Spinal cord (tissue), 10 donors: ENCODE data around the gene MTHFD1L. TPM values are rescaled to one million over a fixed set of nuclear protein-coding genes. Genes with fewer than 3 reads are reported as not detected.
"Not testable (repeated sequence)": the region's sequence is repeated elsewhere in the genome, so short reads cannot be mapped to it uniquely, and the experiment has no call there.

Experiments
- DNase-seq, 6 donors: peaks; one replicate each; pipeline versions ENCODE4 v3.0.0 to v3.0.0-alpha.2; 2013 to 2015; ENCODE audit warnings: low spot score in 6 of 6, low read depth in 4 of 6
- H3K27ac ChIP-seq: one replicate; pipeline ENCODE4 v1.5.1; 2013; ENCODE audit warnings: low read depth, low read length, control low read depth
- H3K27me3 ChIP-seq: one replicate; pipeline ENCODE4 v1.6.1; 2013; ENCODE audit warnings: low read length; ENCODE audit not compliant: control insufficient read depth, insufficient read depth
- H3K36me3 ChIP-seq: one replicate; pipeline ENCODE4 v1.6.1; 2013; ENCODE audit warnings: low read length; ENCODE audit not compliant: control insufficient read depth, insufficient read depth
- H3K4me1 ChIP-seq: one replicate; pipeline ENCODE4 v1.6.1; 2013; ENCODE audit warnings: low read length; ENCODE audit not compliant: control insufficient read depth, insufficient read depth
- H3K4me3 ChIP-seq: one replicate; pipeline ENCODE4 v1.5.1; 2013; ENCODE audit warnings: low read depth, low read length, control low read depth
- H3K9me3 ChIP-seq: one replicate; pipeline ENCODE4 v1.6.1; 2013; ENCODE audit warnings: low read length; ENCODE audit not compliant: control insufficient read depth, insufficient read depth
- WGBS: methylation state at CpG from one replicate; pipeline ENCODE4 v1.1.5; 2013; ENCODE audit warnings: missing lambda C conversion rate; ENCODE audit not compliant: insufficient coverage; 5-methylcytosine and 5-hydroxymethylcytosine counted together
- polyA plus RNA-seq, 2 donors: library from polyadenylated mRNA; unstranded; fragments of 120-200 nt; gene quantifications; one replicate each; pipeline ENCODE4 v1.2.1, GENCODE V29; 2013; ENCODE audit not compliant: insufficient read length in 2 of 2
- total RNA-seq, 2 donors: library from RNA; depleted of rRNA in 1 of 2; stranded (reverse); fragments of 120-200 nt in 1 of 2; fragments of >200 nt in 1 of 2; gene quantifications; one replicate each; pipeline versions ENCODE4 v1.2.3 to v1.2.4, GENCODE V29; 2013 to 2014
- donor health status: healthy.

Gene MTHFD1L
- total and polyA plus RNA-seq, 4 donors: 15.0 to 21.6 (median 17.8) TPM

DNA sequence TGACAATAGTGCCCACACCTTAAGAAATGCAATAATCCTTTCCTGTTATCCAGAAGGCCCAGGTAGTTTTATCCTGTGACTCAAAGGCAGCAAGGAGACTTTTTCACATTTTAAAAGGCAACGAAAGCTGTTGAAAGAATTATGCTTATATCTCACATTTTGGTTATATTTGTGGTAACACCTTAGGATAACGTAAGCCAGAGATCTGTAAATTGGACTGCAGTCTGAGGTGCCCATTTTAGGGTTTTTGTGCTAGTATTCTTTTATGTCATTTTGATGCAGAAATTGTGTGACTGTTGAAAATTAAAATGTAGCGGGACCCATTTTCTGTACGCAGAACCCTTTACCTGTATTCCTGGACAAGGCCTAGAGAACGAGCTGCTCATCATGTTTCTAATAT, 24.3 kb upstream of the MTHFD1L start:
- H3K27ac ChIP-seq: no peak overlapping the region
- peaks cover 8% of the 10 kb centered on the region for H3K36me3 ChIP-seq
- no peaks in the 10 kb centered on the region for H3K27me3 ChIP-seq
- WGBS: 100% methylated on average over 2 of the region's 5 CpGs
- no peak overlapping the region for H3K4me3 ChIP-seq
- H3K4me1 ChIP-seq: no peaks in the 10 kb centered on the region
- DNase-seq: no peak
- H3K9me3 ChIP-seq: no peaks in the 10 kb centered on the region

DNA sequence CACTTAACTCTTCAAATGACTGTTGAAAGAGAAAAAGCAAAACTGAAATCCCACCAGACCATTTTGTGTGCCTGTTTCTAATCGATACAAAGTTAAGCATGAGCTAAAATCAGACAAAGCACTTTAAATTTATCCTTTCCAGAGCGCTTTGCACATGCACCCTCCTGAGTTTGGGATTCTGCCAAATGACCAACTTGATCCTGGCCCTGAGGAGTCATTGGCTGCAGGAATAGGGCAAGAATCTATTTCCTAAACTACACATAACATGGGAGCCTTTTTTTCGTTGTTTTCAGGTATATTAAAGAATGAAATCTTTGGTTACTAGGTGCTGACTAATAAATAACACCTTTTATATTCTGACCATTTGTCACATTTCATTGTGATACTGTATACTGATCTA, 23.8 kb upstream of the MTHFD1L start:
- DNase-seq: no peak
- Histone ChIP-seq H3K27ac (no peak overlapping the region), H3K4me3 (no peak overlapping the region), H3K36me3 (peaks cover 8% of the 10 kb centered on the region), H3K9me3 (no peaks in the 10 kb centered on the region), H3K4me1 (no peaks in the 10 kb centered on the region), H3K27me3 (no peaks in the 10 kb centered on the region)
- WGBS: no CpG with 5 or more reads among the region's 3 CpGs

DNA sequence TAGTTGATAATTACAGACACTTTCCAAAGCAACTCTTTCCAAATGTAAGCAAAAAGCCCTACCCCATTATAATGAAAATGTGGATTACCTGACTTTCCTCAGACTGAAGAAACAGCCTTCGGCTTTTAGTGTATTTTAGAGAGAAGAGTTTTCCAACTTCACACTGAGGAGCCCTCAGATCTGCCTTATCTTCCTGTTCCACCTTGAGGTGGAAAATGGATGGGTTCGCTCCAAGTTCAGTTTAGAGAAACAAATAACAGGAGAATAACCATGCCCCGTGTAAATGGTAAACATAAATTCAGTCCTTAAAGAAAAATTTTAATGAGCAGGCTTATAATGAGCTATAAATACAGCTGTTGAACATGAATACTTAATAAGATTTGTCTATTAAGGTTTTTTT, 21.1 kb upstream of the MTHFD1L start:
- no CpG with 5 or more reads among the region's 3 CpGs for WGBS
- Histone ChIP-seq H3K27ac (no peak overlapping the region), H3K4me3 (no peak overlapping the region), H3K9me3 (no peaks in the 10 kb centered on the region), H3K36me3 (peaks cover 8% of the 10 kb centered on the region), H3K27me3 (no peaks in the 10 kb centered on the region), H3K4me1 (no peaks in the 10 kb centered on the region)
- no peak for DNase-seq

DNA sequence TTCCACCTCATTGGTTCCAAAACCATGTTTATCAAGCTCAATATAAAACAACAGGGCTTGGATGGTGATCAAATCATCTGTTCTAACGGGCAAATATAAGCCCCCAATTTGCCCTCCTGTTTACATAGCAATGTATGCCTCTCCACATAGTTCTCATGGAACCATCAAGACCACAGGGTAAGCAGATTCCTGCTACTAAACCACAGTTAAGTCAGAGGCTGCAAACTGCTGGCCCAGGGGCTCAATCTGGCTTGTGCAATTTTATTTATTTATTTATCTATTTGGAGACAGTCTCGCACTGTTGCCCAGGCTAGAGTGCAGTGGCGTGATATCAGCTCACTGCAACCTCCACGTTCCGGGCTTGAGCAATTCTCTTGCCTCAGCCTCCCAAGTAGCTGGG, 18.9 kb upstream of the MTHFD1L start:
- Histone ChIP-seq H3K4me1 (no peaks in the 10 kb centered on the region), H3K9me3 (no peaks in the 10 kb centered on the region), H3K27ac (no peak overlapping the region), H3K27me3 (no peaks in the 10 kb centered on the region), H3K4me3 (no peak overlapping the region), H3K36me3 (peaks cover 3% of the 10 kb centered on the region)
- no peak for DNase-seq
- WGBS: 50% methylated on average over 1 of the region's 5 CpGs

DNA sequence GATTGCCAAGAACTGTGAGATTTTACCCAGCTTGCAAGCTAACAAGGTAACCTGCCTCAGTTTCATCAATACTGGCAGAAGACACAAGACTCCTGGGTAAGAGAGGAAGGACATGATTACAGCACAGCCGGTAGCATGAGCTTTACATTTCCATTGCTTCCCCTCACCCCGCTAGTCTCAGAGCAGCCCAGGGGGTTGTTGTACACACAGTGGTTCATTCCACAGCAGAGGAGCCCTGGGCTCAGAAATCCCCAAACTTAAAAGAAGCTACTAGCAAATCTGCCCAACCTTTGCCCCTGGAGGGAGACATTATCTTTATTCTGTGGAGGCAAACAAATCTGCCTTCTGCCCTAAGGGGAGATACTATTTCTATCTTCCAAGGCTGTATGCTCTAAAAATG, 17.1 kb upstream of the MTHFD1L start:
- no peak overlapping the region for H3K4me3 ChIP-seq
- H3K4me1 ChIP-seq: no peaks in the 10 kb centered on the region
- H3K27me3 ChIP-seq: no peaks in the 10 kb centered on the region
- peaks cover 3% of the 10 kb centered on the region for H3K36me3 ChIP-seq
- H3K9me3 ChIP-seq: no peaks in the 10 kb centered on the region
- H3K27ac ChIP-seq: no peak overlapping the region
- DNase-seq: no peak
- no CpG with 5 or more reads among the region's 2 CpGs for WGBS

DNA sequence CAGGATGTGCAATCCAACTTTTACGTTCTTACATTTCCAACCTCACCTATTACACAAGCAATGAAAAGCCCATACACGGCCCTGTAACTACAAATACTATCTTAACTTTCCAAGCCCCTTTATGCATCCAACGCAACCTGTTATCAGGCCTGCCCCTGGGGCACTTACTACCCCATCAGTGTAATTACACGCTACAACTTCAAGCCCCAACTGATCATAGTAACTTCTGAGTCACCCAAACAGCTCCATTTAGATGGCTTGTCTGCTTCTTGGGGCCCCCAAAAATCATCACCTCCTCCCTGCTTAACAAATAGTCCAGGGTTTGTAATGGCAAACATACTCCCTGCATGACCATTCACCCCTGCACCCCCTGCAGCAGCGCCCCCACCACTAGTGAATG, 11.1 kb upstream of the MTHFD1L start:
- H3K27me3 ChIP-seq, H3K27ac ChIP-seq, H3K36me3 ChIP-seq, H3K4me1 ChIP-seq, H3K9me3 ChIP-seq, H3K4me3 ChIP-seq, DNase-seq: not testable (repeated sequence)
- WGBS: 95% methylated on average over 4 of the region's 5 CpGs

DNA sequence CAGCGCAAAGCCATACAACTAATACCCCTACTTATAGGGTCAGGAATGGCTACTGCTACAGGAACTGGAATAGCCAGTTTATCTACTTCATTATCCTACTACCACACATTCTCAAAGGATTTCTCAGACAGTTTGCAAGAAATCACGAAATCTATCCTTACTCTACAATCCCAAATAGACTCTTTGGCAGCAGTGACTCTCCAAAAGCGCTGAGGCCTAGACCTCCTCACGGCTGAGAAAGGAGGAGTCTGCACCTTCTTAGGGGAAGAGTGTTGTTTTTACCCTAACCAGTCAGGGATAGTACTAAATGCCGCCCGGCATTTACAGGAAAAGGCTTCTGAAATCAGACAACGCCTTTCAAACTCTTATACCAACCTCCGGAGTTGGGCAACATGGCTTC, 10.3 kb upstream of the MTHFD1L start:
- 98% methylated on average over 6 of the region's 8 CpGs for whole genome bisulfite sequencing
- H3K9me3 ChIP-seq, H3K4me3 ChIP-seq, H3K27ac ChIP-seq, H3K4me1 ChIP-seq, DNase-seq, H3K27me3 ChIP-seq, H3K36me3 ChIP-seq: not testable (repeated sequence)

DNA sequence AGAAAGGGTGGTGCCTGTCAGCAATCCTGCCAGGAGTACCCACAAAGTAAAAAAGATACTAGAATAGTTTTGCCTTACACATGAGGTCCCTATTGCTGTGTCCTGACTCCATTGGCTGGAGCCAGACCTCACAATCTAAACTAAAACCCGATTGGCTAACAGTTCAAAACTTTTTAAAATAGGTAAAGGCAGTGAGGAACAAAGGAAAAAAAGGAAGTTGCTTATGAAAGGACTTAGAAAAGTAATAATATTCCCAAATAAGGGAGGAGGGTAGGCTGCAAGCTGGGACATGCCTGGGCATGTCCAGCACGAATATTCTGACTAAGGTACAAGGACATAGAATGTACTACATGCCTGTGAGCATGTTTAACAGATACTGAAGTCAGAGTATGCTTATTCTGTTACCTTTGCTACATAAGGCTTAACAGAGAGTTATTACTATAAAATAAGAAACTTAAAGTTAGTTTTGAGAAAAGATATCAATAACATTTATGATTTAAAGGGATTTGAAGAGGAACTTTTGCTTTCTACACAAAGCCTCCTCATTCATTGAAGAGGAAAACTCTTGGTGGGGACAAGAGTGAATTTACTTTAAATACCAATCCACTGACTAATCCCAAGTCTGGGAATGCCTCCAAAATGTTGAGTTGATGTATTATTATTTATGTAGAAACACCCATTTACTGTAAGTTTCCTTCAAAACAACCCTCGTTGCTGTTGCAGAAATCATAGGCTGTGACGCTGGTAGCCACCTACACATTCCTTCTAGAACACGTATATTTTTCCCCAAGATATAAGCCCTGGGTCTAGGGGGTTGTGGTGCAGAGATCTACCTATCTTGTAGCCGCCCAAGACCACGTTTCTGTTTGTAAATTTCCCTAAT, 8.2 kb upstream of the MTHFD1L start:
- peak in 1 of 6 donors; percentile 62 for DNase-seq
- Histone ChIP-seq H3K4me3 (no peak overlapping the region), H3K36me3 (no peaks in the 10 kb centered on the region), H3K4me1 (no peaks in the 10 kb centered on the region), H3K27ac (peak overlapping the region; percentile 67), H3K27me3 (no peaks in the 10 kb centered on the region), H3K9me3 (no peaks in the 10 kb centered on the region)
- no CpG with 5 or more reads among the region's 7 CpGs for WGBS

DNA sequence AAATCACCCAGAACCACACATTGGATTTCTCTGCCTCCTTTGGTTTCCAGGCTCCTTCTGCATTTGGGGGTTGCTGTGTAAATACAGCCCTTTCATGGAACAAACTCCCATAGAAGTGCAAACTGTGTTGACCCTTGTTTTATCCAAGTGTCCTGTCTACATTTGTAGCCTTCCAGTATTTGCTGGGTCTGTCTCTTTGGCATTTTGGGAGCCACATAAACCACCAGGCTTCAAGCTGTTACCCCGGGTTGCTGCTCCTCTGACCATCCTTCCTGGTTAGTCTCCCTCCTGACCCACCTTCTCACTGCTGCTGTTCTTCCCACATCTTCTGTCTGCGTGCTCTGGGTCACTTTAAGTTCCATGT, 7.6 kb upstream of the MTHFD1L start:
- no peaks in the 10 kb centered on the region for H3K36me3 ChIP-seq
- no peaks in the 10 kb centered on the region for H3K4me1 ChIP-seq
- 90% methylated on average over 2 of the region's 2 CpGs for WGBS
- no peaks in the 10 kb centered on the region for H3K9me3 ChIP-seq
- H3K27ac ChIP-seq: peak overlapping the region; percentile 67
- no peak for DNase-seq
- no peaks in the 10 kb centered on the region for H3K27me3 ChIP-seq
- H3K4me3 ChIP-seq: no peak overlapping the region

DNA sequence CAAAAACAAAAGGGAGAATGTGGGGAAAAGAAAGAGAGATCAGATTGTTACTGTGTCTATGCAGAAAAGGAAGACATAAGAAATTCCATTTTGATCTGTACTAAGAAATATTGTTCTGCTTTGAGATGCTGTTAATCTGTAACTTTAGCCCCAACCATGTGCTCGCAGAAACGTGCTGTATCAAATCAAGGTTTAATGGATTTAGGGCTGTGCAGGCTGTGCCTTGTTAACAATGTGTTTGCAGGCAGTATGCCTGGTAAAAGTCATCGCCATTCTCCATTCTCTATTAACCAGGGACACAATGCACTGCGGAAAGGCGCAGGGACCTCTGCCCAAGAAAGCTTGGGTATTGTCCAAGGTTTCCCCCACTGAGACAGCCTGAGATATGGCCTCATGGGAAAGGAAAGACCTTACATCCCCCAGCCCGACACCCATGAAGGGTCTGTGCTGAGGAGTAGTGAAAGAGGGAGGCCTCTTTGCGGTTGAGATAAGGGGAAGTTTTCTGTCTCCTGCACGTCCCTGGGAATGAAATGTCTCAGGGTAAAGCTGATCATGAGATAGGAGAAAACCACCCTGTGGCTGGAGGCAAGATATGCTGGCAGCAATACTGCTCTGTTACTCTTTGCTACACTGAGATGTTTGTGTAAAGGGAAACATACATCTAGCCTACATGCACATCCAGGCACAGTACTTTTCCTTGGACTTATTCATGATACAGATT, 3.9 kb upstream of the MTHFD1L start:
- 62% methylated on average over 2 of the region's 8 CpGs for WGBS
- not testable (repeated sequence) for H3K36me3 ChIP-seq, H3K9me3 ChIP-seq, H3K27me3 ChIP-seq, H3K27ac ChIP-seq, DNase-seq, H3K4me1 ChIP-seq, H3K4me3 ChIP-seq
